ENCODE data around the gene FBXO9.

FBXO9 gene

GRCh38 chr6:53095270-53095669 lies 30.1 kb downstream of the FBXO9 start:
- DNase-seq (ENCODE audit: low read depth): no peak

- no peak for DNase-seq (ENCODE audit: low read depth)
Measured at GRCh38 chr6:53095716-53096115, 30.5 kb downstream of the FBXO9 start.

GRCh38 chr6:53100561-53100960 lies 35.4 kb downstream of the FBXO9 start:
- no peak for DNase-seq (ENCODE audit: low read depth)

GRCh38 chr6:53101006-53101405 lies 35.8 kb downstream of the FBXO9 start:
- no peak for DNase-seq (ENCODE audit: low read depth)

- no peak for DNase-seq (ENCODE audit: low read depth)
Measured at GRCh38 chr6:53103993-53104675, 38.9 kb downstream of the FBXO9 start.

GRCh38 chr6:53104916-53105315 lies 39.7 kb downstream of the FBXO9 start:
- DNase-seq (ENCODE audit: low read depth): no peak

GRCh38 chr6:53107091-53107490 lies 41.9 kb downstream of the FBXO9 start:
- peak; percentile 68 for DNase-seq (ENCODE audit: low read depth)

GRCh38 chr6:53109612-53110011 lies 44.4 kb downstream of the FBXO9 start:
- no peak for DNase-seq (ENCODE audit: low read depth)

- no peak for DNase-seq (ENCODE audit: low read depth)
Measured at GRCh38 chr6:53111865-53112264, 46.7 kb downstream of the FBXO9 start.

GRCh38 chr6:53112404-53112803 lies 47.2 kb downstream of the FBXO9 start:
- DNase-seq (ENCODE audit: low read depth): no peak

- no peak for DNase-seq (ENCODE audit: low read depth)
Measured at GRCh38 chr6:53112871-53113270, 47.7 kb downstream of the FBXO9 start.

- no peak for DNase-seq (ENCODE audit: low read depth)
Measured at GRCh38 chr6:53113742-53114141, 48.5 kb downstream of the FBXO9 start.

- no peak for DNase-seq (ENCODE audit: low read depth)
Measured at GRCh38 chr6:53115113-53115512, 49.9 kb downstream of the FBXO9 start.

GRCh38 chr6:53115741-53116140 lies 50.5 kb downstream of the FBXO9 start:
- no peak for DNase-seq (ENCODE audit: low read depth)

- DNase-seq (ENCODE audit: low read depth): no peak
Measured at GRCh38 chr6:53119349-53119748, 54.1 kb downstream of the FBXO9 start.

GRCh38 chr6:53119772-53120409 lies 54.7 kb downstream of the FBXO9 start:
- peak; percentile 55 for DNase-seq (ENCODE audit: low read depth)

- DNase-seq (ENCODE audit: low read depth): no peak
Measured at GRCh38 chr6:53124131-53124800, 59.1 kb downstream of the FBXO9 start.

GRCh38 chr6:53125276-53125675 lies 60.1 kb downstream of the FBXO9 start:
- DNase-seq (ENCODE audit: low read depth): no peak

GRCh38 chr6:53128842-53129241 lies 63.6 kb downstream of the FBXO9 start:
- DNase-seq (ENCODE audit: low read depth): no peak

- DNase-seq (ENCODE audit: low read depth): no peak
Measured at GRCh38 chr6:53130569-53131290, 65.5 kb downstream of the FBXO9 start.

- no peak for DNase-seq (ENCODE audit: low read depth)
Measured at GRCh38 chr6:53133961-53134360, 68.8 kb downstream of the FBXO9 start.

GRCh38 chr6:53134601-53135235 lies 69.5 kb downstream of the FBXO9 start:
- DNase-seq (ENCODE audit: low read depth): no peak

Measured in stromal cell of bone marrow (primary cell).